ENCODE measurements around the gene SMG6.
A peak's percentile ranks its signal among the peaks of the same experiment; 100 is the strongest.
"Not testable (repeated sequence)": the region's sequence is repeated elsewhere in the genome, so short reads cannot be mapped to it uniquely, and the experiment has no call there.

SMG6 gene

DNA sequence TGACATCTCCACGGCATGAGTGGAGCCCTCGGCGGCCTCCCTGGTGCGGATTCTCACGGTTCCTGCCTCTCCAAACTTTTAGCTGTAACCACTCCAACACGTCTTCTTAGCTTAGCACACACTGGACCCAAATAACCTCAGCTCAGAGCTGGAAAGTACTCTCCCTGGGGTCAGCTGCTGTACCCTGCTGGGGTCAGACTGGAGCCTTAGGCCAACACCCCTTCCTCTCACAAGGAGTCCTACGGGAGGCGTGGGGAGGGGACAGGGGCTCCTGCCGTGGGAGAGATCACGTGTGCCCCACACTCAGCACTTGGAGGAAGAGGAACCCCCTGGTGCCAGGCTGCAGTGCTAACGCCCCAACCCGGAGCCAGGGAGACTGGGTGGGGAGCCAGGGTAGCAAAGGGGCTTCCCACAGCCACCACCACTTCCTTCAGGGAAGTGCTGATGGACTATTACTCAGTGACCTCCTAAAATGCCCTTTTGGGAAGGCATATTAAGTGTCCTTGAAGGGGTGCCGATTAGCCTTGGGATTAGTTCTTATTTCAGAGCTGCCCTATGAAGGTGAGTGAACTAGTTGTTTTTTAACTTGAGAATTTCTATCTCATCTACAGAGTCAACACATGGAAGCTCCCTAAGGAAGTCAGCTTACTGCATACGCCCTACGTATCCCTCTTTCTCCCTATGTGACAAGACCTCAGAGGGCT is 124.6 kb downstream of the SMG6 start:
- H3K9me3 Mint-ChIP-seq = no peaks in the 10 kb centered on the region
- ATAC-seq (replicated peaks) (no peak), DNase-seq (no peak)
- H3K27me3 Mint-ChIP-seq = no peaks in the 10 kb centered on the region
- no peak overlapping the region for H3K4me3 Mint-ChIP-seq
- H3K4me1 Mint-ChIP-seq (ENCODE audit: low read depth in 2 of 2) = peaks cover 6 to 31% of the 10 kb centered on the region in 2 donors
- no peak overlapping the region for H3K27ac Mint-ChIP-seq
- peaks cover 15% of the 10 kb centered on the region for H3K36me3 Mint-ChIP-seq (ENCODE audit: insufficient read depth)

DNA sequence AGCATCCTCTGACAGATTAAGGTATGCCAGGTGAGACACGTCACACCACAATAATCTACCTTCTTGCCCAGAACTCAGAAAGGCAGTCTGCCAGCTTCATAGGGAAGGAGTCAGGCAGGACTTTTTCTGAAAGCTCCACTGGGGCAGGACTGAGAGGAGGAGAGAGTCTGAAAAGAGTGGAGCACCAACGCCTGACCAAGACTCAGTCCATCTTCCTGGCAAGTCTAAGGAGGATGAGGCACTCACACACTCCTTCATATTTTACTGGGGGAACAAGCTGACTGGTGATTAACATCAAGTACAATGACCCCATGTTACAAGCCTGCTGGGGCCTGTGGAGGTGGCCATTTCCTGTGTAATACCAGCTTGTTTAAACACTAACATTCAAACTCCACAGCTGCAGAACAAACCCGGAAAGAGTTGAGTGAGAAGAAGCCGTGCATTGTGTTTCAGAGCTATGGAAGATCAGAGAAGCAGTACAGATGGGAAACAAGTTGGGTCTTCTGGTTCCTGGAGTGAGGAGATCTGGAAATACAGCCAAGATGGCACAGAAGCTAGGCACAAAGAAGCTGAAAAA is 126.3 kb downstream of the SMG6 start:
- Mint-ChIP-seq H3K4me3 (no peak overlapping the region), H3K9me3 (no peaks in the 10 kb centered on the region), H3K36me3 (ENCODE audit: insufficient read depth) (peaks cover 23% of the 10 kb centered on the region), H3K27ac (peak overlapping the region in 1 of 2 donors; percentile 10), H3K4me1 (ENCODE audit: low read depth in 2 of 2) (peaks cover 9 to 17% of the 10 kb centered on the region in 2 donors), H3K27me3 (no peaks in the 10 kb centered on the region)
- no peak for ATAC-seq (replicated peaks)
- DNase-seq = no peak

DNA sequence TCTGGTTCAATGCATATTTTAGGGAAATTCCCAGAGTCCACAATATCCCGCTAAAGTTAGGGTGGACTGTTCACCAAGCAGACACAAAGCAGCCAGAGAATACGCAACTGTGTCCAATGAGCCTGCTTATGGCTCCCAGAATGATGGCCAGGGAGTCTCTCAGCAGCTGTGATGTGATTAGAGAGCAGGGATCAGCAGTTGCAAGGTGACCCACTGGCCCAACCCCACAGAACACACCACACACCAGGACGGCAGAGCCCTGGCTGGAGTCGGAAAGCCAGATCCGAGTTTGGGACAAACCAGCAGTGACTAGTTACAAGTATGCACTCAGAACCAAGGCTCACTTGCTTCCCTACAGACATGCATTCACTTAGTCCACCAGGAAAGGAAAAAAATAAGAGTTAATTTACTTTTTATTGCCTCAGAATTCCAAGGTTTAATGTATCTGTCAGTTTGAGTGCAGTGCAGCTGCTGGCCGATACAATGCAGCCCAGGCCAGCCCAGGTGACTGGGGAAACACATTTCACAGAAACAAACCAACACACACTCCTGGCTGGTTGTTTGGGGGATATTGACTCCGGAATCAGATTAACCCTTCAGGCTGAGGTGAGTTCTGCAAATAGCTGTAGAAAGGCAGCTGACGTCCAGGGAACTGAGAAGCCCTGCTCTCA is 127.0 kb downstream of the SMG6 start:
- H3K9me3 Mint-ChIP-seq = no peaks in the 10 kb centered on the region
- peak overlapping the region; percentile 10 to 56 for H3K27ac Mint-ChIP-seq
- H3K4me3 Mint-ChIP-seq = no peak overlapping the region
- no peaks in the 10 kb centered on the region for H3K27me3 Mint-ChIP-seq
- peaks cover 9 to 17% of the 10 kb centered on the region in 2 donors for H3K4me1 Mint-ChIP-seq (ENCODE audit: low read depth in 2 of 2)
- DNase-seq = no peak
- no peak for ATAC-seq (replicated peaks)
- peaks cover 22% of the 10 kb centered on the region for H3K36me3 Mint-ChIP-seq (ENCODE audit: insufficient read depth)

DNA sequence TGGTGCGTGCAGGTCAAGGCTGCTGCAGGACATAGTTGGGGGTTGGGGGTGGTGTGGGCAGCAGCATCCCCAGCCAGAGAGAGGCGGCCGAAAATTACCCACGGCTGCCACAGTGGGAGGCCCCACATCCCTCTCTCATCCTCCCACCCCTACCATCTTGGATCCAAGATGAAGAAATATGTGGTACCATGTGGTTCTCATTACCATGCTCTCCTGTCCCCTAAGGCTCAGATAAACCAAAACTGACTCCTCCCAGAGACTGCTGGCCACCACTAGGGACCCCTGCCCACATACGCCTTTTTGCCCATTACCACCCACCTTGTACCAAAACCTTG is 128.3 kb downstream of the SMG6 start:
- no peaks in the 10 kb centered on the region for H3K27me3 Mint-ChIP-seq
- peak overlapping the region in 1 of 2 donors; percentile 55 for H3K27ac Mint-ChIP-seq
- peaks cover 7 to 17% of the 10 kb centered on the region in 2 donors for H3K4me1 Mint-ChIP-seq (ENCODE audit: low read depth in 2 of 2)

DNA sequence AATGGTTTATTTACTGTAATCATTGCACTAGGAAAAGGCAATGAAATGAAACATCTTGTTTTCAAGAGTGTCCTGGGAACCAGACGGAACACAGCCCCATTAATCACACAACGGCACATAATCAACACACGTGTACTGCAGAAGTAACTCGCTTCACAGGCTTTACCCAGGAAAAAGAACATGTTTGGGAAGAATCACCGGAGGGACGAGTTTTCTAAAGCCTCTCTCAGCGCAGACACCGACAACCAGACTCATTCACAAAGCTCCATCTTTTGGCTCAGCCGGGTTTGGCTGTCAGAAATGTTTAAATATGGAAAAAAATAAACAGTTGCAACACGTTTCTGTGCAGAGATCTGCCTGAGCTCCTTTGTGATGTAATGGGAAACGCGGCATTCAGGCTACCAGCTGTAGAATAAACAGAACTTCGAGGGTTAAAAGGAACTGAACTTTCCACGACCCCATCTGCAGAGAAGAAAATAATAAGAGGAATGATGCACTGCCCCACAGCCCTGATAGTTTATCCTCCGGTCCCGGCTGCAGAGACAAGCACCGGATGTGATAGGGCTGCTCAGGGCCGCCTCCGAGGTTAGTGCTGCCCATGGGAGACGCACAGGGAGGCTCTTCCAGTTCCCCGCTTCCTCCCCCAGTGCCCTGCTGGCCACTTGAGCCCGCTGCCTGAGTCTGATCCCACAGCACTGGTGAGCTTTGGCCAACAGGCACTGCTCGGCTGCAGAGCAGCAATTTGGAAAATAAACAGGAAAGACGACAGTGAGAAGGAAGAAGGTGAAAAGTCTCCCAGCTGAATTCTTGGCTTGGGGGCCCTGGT is 128.9 kb downstream of the SMG6 start:
- Mint-ChIP-seq H3K36me3 (ENCODE audit: insufficient read depth) (peaks cover 27% of the 10 kb centered on the region), H3K9me3 (no peaks in the 10 kb centered on the region), H3K27me3 (no peaks in the 10 kb centered on the region), H3K4me1 (ENCODE audit: low read depth in 2 of 2) (peaks cover 7 to 17% of the 10 kb centered on the region in 2 donors), H3K4me3 (no peak overlapping the region), H3K27ac (peak overlapping the region in 1 of 2 donors; percentile 5)
- ATAC-seq (replicated peaks) (no peak), DNase-seq (no peak)

More for the DNA sequence above, 128.3 kb downstream of the SMG6 start:
- DNase-seq (no peak), ATAC-seq (replicated peaks) (no peak)
- Mint-ChIP-seq H3K36me3 (ENCODE audit: insufficient read depth) (peaks cover 25% of the 10 kb centered on the region), H3K4me3 (no peak overlapping the region), H3K9me3 (no peaks in the 10 kb centered on the region)

DNA sequence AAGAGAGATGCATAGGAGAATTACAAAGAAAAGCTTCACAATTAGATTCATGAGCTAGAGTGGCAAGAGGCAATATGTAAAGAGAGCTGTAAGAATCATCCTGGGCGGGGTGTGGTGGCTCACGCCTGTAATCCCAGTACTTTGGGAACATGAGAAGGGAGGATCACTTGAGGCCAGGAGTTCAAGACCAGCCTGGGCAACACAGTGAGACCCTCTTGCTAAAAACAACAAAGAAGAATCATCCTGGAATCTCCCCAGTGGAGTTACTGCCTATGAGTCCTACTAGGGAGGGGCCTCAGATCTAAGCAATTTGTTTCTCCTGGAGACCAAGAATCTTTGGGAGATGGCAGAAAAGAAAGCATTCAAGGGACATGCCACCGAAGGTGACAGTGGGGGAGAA is 129.6 kb downstream of the SMG6 start:
- Mint-ChIP-seq H3K27ac (peak overlapping the region in 1 of 2 donors; percentile 5), H3K4me1 (ENCODE audit: low read depth in 2 of 2) (peaks cover 7 to 17% of the 10 kb centered on the region in 2 donors)

DNA sequence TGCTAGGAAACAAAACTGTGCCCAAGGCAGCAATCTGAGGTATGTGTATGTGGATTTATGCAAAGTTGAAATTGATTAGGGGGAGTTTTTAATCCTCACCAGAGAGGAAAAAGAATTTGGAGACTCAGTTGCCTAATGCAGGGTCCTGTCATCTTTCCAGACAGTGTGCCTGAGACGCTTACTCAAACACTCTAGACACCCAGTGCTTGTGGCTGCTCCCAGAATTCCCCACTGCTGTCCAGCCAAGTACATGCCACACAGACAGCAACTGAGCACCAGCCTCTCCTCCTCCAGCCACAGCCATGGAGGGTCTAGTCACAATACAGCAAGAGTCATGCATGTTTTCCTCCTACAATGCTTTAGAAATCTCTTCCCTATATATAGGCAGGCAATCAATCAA is 130.6 kb downstream of the SMG6 start:
- Mint-ChIP-seq H3K9me3 (no peaks in the 10 kb centered on the region), H3K27me3 (no peaks in the 10 kb centered on the region), H3K36me3 (ENCODE audit: insufficient read depth) (peaks cover 29% of the 10 kb centered on the region), H3K4me1 (ENCODE audit: low read depth in 2 of 2) (peaks cover 7 to 17% of the 10 kb centered on the region in 2 donors), H3K27ac (peak overlapping the region; percentile 56 to 57), H3K4me3 (no peak overlapping the region)
- ATAC-seq (replicated peaks) = no peak
- no peak for DNase-seq

More for the DNA sequence above, 129.6 kb downstream of the SMG6 start:
- DNase-seq = no peak
- H3K4me3 Mint-ChIP-seq = no peak overlapping the region
- peaks cover 29% of the 10 kb centered on the region for H3K36me3 Mint-ChIP-seq (ENCODE audit: insufficient read depth)
- no peak for ATAC-seq (replicated peaks)
- no peaks in the 10 kb centered on the region for H3K27me3 Mint-ChIP-seq
- no peaks in the 10 kb centered on the region for H3K9me3 Mint-ChIP-seq

DNA sequence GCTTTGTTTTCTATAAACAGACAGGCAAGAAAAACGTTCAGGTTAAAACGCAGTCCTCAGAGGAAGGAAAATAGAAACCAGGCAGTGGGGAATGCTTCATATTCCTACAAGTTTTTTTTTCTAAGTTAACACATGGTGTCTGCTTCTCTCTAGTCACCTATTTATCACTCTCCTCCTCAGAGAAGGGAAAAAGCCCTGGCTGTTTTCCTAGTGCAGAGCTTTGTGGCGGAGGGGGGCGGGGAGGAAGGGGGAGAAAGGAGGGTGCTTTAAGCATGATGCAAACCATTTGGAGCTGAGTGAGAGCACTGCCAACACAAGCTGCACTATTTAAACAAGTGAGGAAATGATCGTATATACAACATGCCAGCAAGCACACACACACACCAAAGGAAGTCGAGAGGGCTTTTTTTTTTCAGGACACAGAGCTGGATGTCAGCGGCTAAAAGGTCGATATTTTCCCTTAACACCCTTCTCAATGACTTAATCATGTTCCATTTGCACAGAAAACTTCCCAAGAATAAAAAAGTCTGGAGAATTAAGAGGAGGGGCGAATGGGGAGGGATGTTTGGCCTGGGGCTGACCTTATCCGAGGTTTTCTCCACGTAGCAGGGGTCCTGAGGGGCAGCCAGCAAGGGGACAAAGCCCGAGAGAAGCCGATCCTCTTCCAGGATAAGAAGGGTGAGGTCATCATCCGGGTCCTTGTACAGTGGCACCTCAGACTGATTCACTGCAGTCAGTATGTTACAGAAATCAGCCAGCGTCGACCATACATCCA is 131.3 kb downstream of the SMG6 start:
- H3K4me3 Mint-ChIP-seq = no peak overlapping the region
- H3K4me1 Mint-ChIP-seq (ENCODE audit: low read depth in 2 of 2) = peaks cover 7 to 10% of the 10 kb centered on the region in 2 donors
- H3K27me3 Mint-ChIP-seq = no peaks in the 10 kb centered on the region
- H3K27ac Mint-ChIP-seq = no peak overlapping the region
- DNase-seq = no peak
- H3K9me3 Mint-ChIP-seq = no peaks in the 10 kb centered on the region
- H3K36me3 Mint-ChIP-seq (ENCODE audit: insufficient read depth) = peaks cover 29% of the 10 kb centered on the region
- ATAC-seq (replicated peaks) = no peak

DNA sequence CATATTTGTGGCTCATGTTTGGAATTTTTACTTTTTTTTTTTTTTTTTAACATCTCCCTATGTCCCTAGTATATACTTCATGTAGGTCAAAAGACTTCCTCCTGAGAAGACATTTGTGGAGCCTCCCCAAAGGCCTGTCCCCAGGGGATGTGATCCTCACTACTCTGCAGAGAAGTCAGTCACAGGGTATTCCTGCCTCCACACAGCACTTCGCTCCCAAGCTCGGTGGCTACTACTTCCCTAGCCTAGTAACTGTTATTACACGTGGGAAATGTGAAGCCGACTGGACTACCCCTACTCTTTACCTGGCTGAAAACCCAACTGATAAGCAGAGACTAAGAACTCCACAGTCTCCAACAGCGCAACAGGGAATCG is 131.9 kb downstream of the SMG6 start:
- Mint-ChIP-seq H3K27ac (no peak overlapping the region), H3K4me1 (ENCODE audit: low read depth in 2 of 2) (peaks cover 7 to 8% of the 10 kb centered on the region in 2 donors), H3K27me3 (no peaks in the 10 kb centered on the region), H3K9me3 (no peaks in the 10 kb centered on the region), H3K36me3 (ENCODE audit: insufficient read depth) (peaks cover 29% of the 10 kb centered on the region), H3K4me3 (no peak overlapping the region)
- DNase-seq (no peak), ATAC-seq (replicated peaks) (no peak)

DNA sequence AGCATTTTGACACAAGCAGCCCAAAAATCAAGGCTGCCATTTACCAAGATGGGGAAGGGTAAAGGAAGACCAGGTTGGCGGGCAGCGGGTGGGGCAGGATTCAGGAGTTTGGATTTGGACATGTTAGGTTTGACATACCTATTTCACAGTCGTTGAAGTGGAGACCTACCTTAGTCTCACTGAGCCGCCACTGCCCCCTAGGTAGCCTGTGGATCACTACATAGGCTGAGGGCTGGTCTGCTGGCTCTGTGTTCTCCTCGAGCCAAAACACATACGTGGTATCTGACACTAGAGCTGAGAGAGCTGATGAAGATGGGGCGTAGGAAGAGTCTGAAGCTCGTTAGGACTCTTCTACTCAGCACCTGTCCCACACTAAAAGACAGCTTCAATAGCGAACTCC is 133.6 kb downstream of the SMG6 start:
- DNase-seq = peak in 1 of 3 experiments; percentile 7
- Mint-ChIP-seq H3K4me1 (ENCODE audit: low read depth in 2 of 2) (peaks cover 5 to 7% of the 10 kb centered on the region in 2 donors), H3K27ac (peak overlapping the region in 1 of 2 donors; percentile 8), H3K9me3 (no peaks in the 10 kb centered on the region), H3K4me3 (no peak overlapping the region), H3K27me3 (no peaks in the 10 kb centered on the region), H3K36me3 (ENCODE audit: insufficient read depth) (peaks cover 40% of the 10 kb centered on the region)
- peak; percentile 22 for ATAC-seq (replicated peaks)

DNA sequence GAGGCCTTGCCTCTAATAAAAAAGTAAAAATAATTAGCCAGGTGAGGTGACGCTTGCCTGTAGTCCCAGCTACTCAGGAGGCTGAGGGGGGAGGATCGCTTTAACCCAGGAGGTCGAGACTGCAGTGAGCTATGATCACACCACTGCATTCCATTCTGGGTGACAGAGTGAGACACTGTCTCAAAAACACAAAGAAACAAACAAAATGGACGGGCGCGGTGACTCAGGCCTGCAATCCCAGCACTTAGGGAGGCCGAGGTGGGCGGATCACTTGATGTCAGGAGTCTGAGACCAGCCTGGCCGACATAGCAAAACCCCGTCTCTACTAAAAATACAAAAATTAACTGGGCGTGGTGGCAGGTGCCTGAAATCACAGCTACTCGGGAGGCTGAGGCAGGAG is 137.9 kb downstream of the SMG6 start:
- Mint-ChIP-seq H3K36me3 (ENCODE audit: insufficient read depth) (peaks cover 55% of the 10 kb centered on the region), H3K27ac (peak overlapping the region in 1 of 2 donors; percentile 41)
- H3K4me1 Mint-ChIP-seq (ENCODE audit: low read depth in 2 of 2); H3K9me3 Mint-ChIP-seq; DNase-seq; ATAC-seq (replicated peaks); H3K4me3 Mint-ChIP-seq; H3K27me3 Mint-ChIP-seq: not testable (repeated sequence)

DNA sequence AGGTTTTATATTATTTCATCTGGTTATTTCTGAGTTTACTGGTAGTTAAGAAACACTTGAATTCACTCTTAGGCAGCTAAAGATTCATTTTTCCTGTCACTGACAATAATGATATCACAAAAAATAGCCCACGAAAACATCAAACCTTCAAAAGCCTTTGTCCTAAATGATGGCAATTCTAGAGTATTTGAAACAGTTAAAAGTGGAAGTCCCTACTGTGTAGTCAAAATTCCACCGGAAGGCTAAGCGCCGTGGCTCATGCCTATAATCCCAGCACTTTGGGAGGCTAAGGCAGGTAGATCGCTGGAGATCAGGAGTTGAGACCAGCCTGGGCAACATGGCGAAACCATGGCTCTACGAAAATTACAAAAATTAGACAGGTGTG is 145.2 kb downstream of the SMG6 start:
- no peak for DNase-seq
- Mint-ChIP-seq H3K4me1 (ENCODE audit: low read depth in 2 of 2) (peaks cover 0 to 2% of the 10 kb centered on the region in 2 donors), H3K27me3 (no peaks in the 10 kb centered on the region), H3K27ac (no peak overlapping the region), H3K9me3 (no peaks in the 10 kb centered on the region), H3K36me3 (ENCODE audit: insufficient read depth) (peaks cover 48% of the 10 kb centered on the region), H3K4me3 (no peak overlapping the region)
- ATAC-seq (replicated peaks) = no peak

Data from effector memory CD8-positive, alpha-beta T cell (primary cell).